Ishikawa (cell line): ENCODE results near the gene KIFC3.

Experiments
- CEBPB ChIP-seq: IDR thresholded peaks from 2 replicates; pipeline ENCODE4 v1.6.1; 2012
- CREB1 ChIP-seq: IDR thresholded peaks from 2 replicates; pipeline ENCODE4 v1.6.1; 2012; ENCODE audit warnings: low read depth
- EGR1 ChIP-seq: IDR thresholded peaks from 2 replicates; pipeline ENCODE4 v1.6.1; 2012
- EP300 ChIP-seq: IDR thresholded peaks from 2 replicates; pipeline ENCODE4 v1.6.1; 2012; ENCODE audit warnings: borderline replicate concordance
- FOXM1 ChIP-seq: IDR thresholded peaks from 2 replicates; pipeline ENCODE4 v1.6.1; 2012; ENCODE audit warnings: low read depth, borderline replicate concordance
- NFIC ChIP-seq: IDR thresholded peaks from 2 replicates; pipeline ENCODE4 v1.6.1; 2012
- RAD21 ChIP-seq: IDR thresholded peaks from 2 replicates; pipeline ENCODE4 v1.6.1; 2012; ENCODE audit warnings: low read depth
- TAF1 ChIP-seq: IDR thresholded peaks from 2 replicates; pipeline ENCODE4 v1.6.1; 2012; ENCODE audit warnings: low read depth, mild to moderate bottlenecking
- TCF12 ChIP-seq: IDR thresholded peaks from 2 replicates; pipeline ENCODE4 v1.6.1; 2012; ENCODE audit warnings: low read depth
- TEAD4 ChIP-seq: IDR thresholded peaks from 2 replicates; pipeline ENCODE4 v1.6.1; 2012
- YY1 ChIP-seq: IDR thresholded peaks from 2 replicates; pipeline ENCODE4 v1.6.1; 2012; ENCODE audit warnings: low read depth
- ZBTB7A ChIP-seq: IDR thresholded peaks from 2 replicates; pipeline ENCODE4 v1.6.1; 2012; ENCODE audit warnings: low read depth
- TF ChIP-seq, protein P1 (sequence below): IDR thresholded peaks from 2 replicates; pipeline ENCODE4 v1.6.1; 2012; ENCODE audit warnings: low read depth, mild to moderate bottlenecking
- TF ChIP-seq, protein P2 (sequence below): IDR thresholded peaks from 2 replicates; pipeline ENCODE4 v1.6.1; 2012
- TF ChIP-seq, protein P3 (sequence below): IDR thresholded peaks from 2 replicates; pipeline ENCODE4 v1.6.1; 2012

Gene KIFC3

DNA sequence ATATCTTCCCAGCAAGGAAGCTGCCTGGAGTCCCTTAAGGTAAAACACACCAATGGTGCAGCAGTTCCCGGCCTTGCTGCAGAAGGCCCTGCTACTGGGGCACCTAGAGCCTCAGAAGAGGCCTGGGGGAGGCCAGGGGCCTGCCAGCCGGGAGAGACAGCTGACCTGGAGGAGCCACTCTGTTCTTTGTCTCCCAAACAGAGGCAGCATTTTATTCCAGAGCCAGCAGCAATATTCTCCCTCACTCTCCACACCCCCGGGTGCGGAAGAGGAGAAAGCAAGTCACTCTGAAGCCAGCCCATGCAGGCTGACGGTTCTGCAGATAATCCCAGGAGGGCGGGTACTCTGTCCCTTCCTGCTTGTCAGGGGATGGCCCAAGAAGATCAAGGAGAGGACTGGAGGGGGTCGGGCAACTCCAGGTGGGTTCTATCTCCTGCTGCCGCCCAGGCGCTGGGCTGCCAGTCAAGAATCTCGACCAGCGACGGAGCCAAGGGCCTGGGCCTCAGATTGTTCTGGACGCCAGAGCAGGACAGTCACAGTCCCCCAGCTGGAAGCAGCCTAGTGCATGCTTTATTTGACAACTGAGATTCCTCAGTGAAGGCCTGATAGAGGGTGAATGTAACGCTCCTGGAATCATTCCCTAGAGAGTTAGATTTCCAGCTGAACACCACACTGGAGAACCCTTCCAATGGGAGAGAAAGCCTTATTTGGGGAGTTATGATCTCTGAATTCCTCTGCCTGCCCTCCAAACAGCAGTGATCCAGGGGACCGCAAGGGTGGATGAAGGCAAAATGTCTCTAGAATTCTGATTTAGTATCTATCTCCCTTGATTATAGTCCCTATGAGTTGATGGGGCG lies 1.1 kb upstream of the KIFC3 start:
- TF ChIP-seq, protein P1, sequence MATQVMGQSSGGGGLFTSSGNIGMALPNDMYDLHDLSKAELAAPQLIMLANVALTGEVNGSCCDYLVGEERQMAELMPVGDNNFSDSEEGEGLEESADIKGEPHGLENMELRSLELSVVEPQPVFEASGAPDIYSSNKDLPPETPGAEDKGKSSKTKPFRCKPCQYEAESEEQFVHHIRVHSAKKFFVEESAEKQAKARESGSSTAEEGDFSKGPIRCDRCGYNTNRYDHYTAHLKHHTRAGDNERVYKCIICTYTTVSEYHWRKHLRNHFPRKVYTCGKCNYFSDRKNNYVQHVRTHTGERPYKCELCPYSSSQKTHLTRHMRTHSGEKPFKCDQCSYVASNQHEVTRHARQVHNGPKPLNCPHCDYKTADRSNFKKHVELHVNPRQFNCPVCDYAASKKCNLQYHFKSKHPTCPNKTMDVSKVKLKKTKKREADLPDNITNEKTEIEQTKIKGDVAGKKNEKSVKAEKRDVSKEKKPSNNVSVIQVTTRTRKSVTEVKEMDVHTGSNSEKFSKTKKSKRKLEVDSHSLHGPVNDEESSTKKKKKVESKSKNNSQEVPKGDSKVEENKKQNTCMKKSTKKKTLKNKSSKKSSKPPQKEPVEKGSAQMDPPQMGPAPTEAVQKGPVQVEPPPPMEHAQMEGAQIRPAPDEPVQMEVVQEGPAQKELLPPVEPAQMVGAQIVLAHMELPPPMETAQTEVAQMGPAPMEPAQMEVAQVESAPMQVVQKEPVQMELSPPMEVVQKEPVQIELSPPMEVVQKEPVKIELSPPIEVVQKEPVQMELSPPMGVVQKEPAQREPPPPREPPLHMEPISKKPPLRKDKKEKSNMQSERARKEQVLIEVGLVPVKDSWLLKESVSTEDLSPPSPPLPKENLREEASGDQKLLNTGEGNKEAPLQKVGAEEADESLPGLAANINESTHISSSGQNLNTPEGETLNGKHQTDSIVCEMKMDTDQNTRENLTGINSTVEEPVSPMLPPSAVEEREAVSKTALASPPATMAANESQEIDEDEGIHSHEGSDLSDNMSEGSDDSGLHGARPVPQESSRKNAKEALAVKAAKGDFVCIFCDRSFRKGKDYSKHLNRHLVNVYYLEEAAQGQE, result no peak
- TF ChIP-seq, protein P2, sequence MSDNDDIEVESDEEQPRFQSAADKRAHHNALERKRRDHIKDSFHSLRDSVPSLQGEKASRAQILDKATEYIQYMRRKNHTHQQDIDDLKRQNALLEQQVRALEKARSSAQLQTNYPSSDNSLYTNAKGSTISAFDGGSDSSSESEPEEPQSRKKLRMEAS, result no peak
- TF ChIP-seq, protein P3, sequence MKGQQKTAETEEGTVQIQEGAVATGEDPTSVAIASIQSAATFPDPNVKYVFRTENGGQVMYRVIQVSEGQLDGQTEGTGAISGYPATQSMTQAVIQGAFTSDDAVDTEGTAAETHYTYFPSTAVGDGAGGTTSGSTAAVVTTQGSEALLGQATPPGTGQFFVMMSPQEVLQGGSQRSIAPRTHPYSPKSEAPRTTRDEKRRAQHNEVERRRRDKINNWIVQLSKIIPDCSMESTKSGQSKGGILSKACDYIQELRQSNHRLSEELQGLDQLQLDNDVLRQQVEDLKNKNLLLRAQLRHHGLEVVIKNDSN, result no peak
- TF ChIP-seq YY1 (no peak), TEAD4 (no peak), EP300 (no peak), TAF1 (no peak), CEBPB (no peak), CREB1 (no peak), ZBTB7A (no peak), EGR1 (no peak), TCF12 (no peak), RAD21 (no peak), NFIC (no peak)

DNA sequence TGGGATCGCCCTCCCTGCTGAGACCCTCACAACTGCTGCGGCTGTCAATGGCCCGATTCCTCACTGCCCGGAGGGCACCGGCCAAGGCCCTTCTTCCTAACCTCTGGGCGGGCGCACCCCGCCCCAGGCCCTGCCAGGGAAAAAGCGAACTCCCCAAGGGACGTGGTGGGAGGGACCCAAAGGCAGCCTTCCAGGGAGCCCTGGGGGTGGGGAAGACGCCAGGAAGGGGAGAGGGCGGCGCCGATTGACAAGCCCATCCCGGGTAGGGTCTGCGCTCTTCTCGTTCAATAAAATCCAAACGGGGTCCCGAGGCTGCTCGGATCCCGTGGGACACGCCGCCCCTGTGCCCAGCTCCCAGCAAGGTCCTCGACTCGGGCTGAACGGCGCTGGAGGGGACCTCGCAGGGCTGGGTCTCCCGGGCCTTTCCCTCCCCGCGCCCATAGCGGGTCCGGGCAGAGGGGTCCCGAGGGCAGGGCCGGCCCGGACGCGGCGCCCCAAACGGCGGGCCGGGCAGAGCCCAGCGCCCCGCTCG lies 416 bp downstream of the KIFC3 start:
- peak; percentile 10; the same call in 1 of the 2 replicates for TF ChIP-seq NFIC
- TF ChIP-seq TEAD4, result no peak
- no peak for TF ChIP-seq CEBPB
- TF ChIP-seq RAD21, result no peak
- TF ChIP-seq ZBTB7A, result peak; percentile 38; the same call in 1 of the 2 replicates

DNA sequence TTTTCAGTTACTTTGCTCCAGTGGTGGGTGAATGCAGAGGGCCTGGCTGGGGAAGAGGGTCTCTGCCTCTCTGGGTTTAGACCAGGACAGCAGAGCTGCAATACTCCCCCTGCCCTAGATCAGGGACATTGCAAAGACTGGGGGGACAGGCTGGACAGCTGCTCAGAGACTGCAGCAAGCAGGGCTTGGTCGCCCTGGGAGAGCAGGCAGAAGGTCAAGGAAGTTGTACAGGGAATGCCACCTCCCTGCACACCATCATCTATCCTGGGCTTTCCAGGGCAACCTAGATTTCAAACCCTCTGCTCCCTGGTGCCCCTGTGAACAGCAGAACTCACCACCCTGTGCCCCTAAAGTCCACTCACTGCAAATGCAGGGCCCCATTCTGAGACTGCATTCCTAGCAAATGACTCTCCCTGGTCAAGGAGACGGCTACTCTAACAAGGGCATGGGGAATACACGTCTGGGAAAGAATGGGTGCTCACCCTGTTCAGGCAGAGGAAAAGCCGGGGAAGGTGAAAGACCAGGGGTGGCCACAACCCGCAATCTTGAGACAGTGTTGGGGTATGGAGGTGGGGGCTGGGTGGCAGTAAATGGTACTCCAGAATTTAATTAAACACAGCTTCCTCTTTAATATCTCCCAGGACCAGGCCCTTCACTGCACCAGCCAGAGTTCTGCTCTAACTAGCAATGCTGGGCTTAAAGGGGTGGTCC lies 1.0 kb downstream of the KIFC3 start:
- TF ChIP-seq ZBTB7A (0 out of 2 replicates have a peak, but pooled peaks have one; percentile 46), CEBPB (no peak), TAF1 (no peak), EGR1 (no peak), TEAD4 (peak; percentile 69)
- TF ChIP-seq, protein P1, result peak; percentile 44; the same call in 1 of the 2 replicates

DNA sequence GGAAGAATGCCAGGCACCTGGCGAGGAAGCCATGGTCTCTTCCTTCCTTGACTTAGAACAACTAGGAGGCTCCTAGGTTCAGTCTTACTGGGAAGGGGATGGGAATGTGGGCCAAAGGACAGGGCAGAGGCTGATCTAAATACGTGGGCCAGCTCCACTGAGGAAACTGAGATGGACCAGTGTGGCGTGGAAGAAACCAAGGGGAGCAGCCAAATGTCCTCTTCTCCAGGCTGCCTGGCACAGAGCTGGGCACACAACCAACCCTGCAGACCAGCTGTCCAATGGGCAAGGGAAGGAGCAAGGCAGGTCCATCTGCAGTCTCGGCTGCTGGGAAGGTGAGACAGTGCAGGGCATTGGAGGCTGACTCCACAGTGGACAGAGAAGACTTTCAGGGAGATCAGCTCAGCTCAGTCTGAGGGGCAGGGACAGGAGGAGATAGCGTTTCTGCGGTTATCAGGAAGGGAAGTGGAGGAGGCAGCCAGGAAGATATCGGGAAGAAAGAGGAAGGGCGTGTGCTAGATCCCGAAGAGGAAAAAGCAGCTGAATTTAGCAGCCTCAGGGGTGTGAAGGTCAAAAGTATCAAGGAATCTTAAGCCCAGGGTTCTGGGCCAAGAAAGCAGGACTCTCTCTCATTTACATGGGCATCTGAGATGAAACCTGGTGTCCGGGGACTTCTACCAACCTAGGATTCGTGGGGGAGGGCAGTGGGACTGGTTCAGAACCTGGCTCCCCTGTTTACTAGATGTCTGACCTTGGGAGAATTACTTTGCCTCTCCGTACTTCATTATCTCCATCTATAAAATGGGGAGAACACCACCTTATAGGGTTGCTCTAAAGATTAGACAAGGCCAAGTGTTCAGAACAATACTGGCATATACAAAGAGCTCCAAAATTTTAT lies 1.8 kb downstream of the KIFC3 start:
- no peak for TF ChIP-seq TAF1
- TF ChIP-seq, protein P2, result no peak
- TF ChIP-seq, protein P1, result no peak
- TF ChIP-seq, protein P3, result no peak
- no peak for TF ChIP-seq CEBPB
- TF ChIP-seq FOXM1, result no peak
- TF ChIP-seq EGR1, result no peak
- no peak for TF ChIP-seq YY1
